Measurements from ENCODE around the gene FCN1. TPM values are rescaled to one million over a fixed set of nuclear protein-coding genes. Genes with fewer than 3 reads are reported as not detected.

The FCN1 gene
- total RNA-seq, 2 experiments from 2014 or later: not detected

- intact Hi-C loops (cut with micrococcal nuclease): no loop called here
- CTCF ChIA-PET: no interaction called here
- no peak overlapping the region for H3K4me3 Mint-ChIP-seq
- no peak overlapping the region for H3K27ac Mint-ChIP-seq
- DNase-seq (no peak), ATAC-seq (no peak)
- H3K36me3 Mint-ChIP-seq (ENCODE audit: low read depth): no peaks in the 10 kb centered on the region
- no peaks in the 10 kb centered on the region for H3K9me3 Mint-ChIP-seq
- TF ChIP-seq, protein P1, sequence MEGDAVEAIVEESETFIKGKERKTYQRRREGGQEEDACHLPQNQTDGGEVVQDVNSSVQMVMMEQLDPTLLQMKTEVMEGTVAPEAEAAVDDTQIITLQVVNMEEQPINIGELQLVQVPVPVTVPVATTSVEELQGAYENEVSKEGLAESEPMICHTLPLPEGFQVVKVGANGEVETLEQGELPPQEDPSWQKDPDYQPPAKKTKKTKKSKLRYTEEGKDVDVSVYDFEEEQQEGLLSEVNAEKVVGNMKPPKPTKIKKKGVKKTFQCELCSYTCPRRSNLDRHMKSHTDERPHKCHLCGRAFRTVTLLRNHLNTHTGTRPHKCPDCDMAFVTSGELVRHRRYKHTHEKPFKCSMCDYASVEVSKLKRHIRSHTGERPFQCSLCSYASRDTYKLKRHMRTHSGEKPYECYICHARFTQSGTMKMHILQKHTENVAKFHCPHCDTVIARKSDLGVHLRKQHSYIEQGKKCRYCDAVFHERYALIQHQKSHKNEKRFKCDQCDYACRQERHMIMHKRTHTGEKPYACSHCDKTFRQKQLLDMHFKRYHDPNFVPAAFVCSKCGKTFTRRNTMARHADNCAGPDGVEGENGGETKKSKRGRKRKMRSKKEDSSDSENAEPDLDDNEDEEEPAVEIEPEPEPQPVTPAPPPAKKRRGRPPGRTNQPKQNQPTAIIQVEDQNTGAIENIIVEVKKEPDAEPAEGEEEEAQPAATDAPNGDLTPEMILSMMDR (IDR thresholded peaks at IDR 0.05): no peak
- peaks cover 3% of the 10 kb centered on the region for H3K27me3 Mint-ChIP-seq
- no peaks in the 10 kb centered on the region for H3K4me1 Mint-ChIP-seq (ENCODE audit: low read depth)
- POLR2A ChIA-PET: no interaction called here
Measured at GRCh38 chr9:134864821-134865190, 52.9 kb downstream of the FCN1 start.

DNA sequence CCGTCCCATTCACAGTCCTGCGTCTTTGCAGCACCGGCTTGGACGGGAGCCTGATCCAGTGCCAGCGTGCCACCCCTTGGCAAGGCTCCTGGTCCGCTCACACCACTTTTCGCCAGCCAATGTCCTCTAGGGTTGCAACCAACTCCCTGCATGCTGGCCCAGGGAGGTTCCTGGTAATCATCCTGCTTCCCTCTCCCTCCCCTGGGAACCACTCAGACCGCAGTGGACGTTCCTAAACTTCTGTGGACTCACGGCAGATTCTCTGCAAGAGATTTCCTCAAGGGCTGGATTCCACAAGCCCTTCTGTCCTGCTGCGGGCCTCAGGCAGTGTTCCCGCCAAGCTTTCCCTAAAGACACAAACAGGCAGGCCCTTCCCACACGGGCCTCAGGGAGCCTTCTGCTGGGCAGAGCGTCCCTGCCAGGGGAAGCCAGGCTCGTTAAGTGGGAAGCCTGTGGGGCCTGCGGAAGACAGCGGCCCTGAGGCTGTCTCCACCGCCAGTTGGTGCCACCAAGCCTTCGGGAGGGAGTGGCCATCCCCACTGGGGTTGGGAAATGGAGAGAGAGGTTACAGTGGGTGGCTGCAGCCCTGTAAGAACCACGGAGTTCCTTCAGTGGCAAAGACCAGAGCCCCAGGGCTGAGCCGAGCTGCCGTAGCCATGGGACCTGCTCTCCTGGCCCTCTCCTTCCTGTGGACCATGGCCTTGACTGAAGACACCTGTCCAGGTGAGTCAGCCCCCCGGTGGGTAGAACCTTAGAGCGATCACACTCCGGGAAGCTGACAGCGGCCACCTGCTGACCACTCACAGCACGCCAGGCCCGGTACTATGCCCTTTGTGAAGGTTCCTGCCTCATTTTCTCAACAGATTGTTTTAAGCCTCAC, 53.5 kb downstream of the FCN1 start:
- ATAC-seq (no peak), DNase-seq (no peak)
- intact Hi-C loops (cut with micrococcal nuclease): no loop called here
- Mint-ChIP-seq H3K9me3 (no peaks in the 10 kb centered on the region), H3K4me3 (no peak overlapping the region), H3K36me3 (ENCODE audit: low read depth) (no peaks in the 10 kb centered on the region), H3K4me1 (ENCODE audit: low read depth) (no peaks in the 10 kb centered on the region), H3K27ac (no peak overlapping the region), H3K27me3 (peaks cover 3% of the 10 kb centered on the region)
- ChIA-PET CTCF (no interaction called here), POLR2A (no interaction called here)
- TF ChIP-seq, protein P1 (IDR thresholded peaks at IDR 0.05): no peak

GRCh38 chr9:134863306-134863902, 54.3 kb downstream of the FCN1 start:
- no peak for ATAC-seq
- Mint-ChIP-seq H3K36me3 (ENCODE audit: low read depth) (no peaks in the 10 kb centered on the region), H3K9me3 (no peaks in the 10 kb centered on the region), H3K27ac (no peak overlapping the region), H3K4me1 (ENCODE audit: low read depth) (peaks cover 4% of the 10 kb centered on the region), H3K27me3 (peaks cover 5% of the 10 kb centered on the region), H3K4me3 (no peak overlapping the region)
- TF ChIP-seq, protein P1 (IDR thresholded peaks at IDR 0.05): no peak
- no peak for DNase-seq
- intact Hi-C loops (cut with micrococcal nuclease): no loop called here
- ChIA-PET CTCF (no interaction called here), POLR2A (no interaction called here)

DNA sequence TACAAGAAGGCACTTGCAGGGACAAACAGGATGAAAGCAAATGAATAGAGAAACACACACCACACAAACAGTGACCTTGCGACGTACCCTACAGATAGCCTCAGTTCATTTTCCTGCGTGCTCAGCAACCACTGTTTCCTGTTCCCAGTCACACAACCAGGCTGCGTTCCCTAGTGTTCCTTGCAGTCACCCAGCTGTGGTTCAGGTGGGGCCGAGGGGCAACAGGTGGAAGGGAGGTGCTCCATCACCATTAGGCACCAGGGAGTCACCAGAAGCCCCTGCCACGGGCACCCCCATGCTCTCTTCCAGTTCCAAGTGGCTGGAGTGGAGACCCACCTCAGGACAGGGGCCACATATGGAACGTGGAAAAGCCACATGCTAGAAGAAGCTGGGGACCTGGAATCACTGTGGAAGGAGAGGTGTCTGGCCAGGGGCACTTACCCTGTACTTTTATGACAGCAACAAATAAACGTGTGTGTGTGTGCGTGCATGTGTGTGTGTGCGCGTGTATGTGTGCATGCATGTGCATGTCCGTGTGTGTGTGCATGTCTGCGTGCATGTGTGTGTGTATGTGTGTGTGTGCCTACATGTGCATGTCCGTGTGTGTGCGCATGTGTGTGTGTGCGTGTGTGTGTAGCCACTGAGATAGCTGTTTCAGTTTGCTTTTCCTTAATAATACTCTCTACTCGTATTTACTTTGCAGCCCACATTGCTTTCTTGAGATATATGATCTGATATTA, 55.9 kb downstream of the FCN1 start:
- ATAC-seq (no peak), DNase-seq (no peak)
- Mint-ChIP-seq H3K4me1 (ENCODE audit: low read depth) (peaks cover 9% of the 10 kb centered on the region), H3K9me3 (peaks cover 2% of the 10 kb centered on the region), H3K27ac (no peak overlapping the region), H3K27me3 (peaks cover 10% of the 10 kb centered on the region), H3K4me3 (no peak overlapping the region), H3K36me3 (ENCODE audit: low read depth) (no peaks in the 10 kb centered on the region)
- ChIA-PET POLR2A (no interaction called here), CTCF (no interaction called here)
- TF ChIP-seq, protein P1 (IDR thresholded peaks at IDR 0.05): no peak
- intact Hi-C loops (cut with micrococcal nuclease): no loop called here

DNA sequence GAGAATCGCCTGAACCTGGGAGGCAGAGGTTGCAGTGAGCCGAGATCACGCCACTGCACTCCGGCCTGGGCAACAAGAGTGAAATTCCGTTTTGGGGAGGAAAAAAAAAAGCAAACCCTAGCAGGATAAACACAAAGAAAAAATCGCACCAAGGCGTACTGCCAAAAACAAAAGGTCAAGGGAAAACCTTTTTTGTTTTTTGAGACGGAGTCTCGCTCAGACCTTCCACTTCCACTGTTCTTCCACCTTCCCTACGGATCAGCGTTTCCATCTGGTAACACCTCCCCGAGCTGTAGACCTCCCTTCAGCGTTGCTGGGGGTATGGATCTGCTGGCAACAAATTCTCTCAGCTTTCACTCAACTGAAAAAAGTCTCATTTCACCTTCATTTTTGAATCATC, 57.2 kb downstream of the FCN1 start:
- H3K4me3 Mint-ChIP-seq: no peak overlapping the region
- ChIA-PET CTCF (no interaction called here), POLR2A (interaction anchor here (0.7 kb wide), 1 partner anchor 107 kb away, joined by 3 read pairs; no protein-coding TSS in a partner anchor)
- peaks cover 2% of the 10 kb centered on the region for H3K9me3 Mint-ChIP-seq
- no peak overlapping the region for H3K27ac Mint-ChIP-seq
- DNase-seq (no peak), ATAC-seq (no peak)
- peaks cover 9% of the 10 kb centered on the region for H3K4me1 Mint-ChIP-seq (ENCODE audit: low read depth)
- peaks cover 12% of the 10 kb centered on the region for H3K27me3 Mint-ChIP-seq
- TF ChIP-seq, protein P1 (IDR thresholded peaks at IDR 0.05): no peak
- H3K36me3 Mint-ChIP-seq (ENCODE audit: low read depth): no peaks in the 10 kb centered on the region
- intact Hi-C loops (cut with micrococcal nuclease): no loop called here

Measured in activated CD8-positive, alpha-beta T cell treated with anti-CD3 and anti-CD28 coated beads for 36 hours (primary cell).